Measurements from ENCODE around the gene MICAL2.

The MICAL2 gene

GRCh38 chr11:12167061-12168000 lies 56.9 kb downstream of the MICAL2 start (continued):
- TF ChIP-seq ZBTB49 (tag by site-specific recombination; IDR thresholded peaks at IDR 0.05; ENCODE audit: low read depth) (no peak), ZNF157 (tag by site-specific recombination; IDR thresholded peaks at IDR 0.05) (no peak), ZNF792 (tag by site-specific recombination; IDR thresholded peaks at IDR 0.05) (no peak), PRDM4 (tag by site-specific recombination; IDR thresholded peaks at IDR 0.05) (no peak), ZBTB8A (tag by site-specific recombination; IDR thresholded peaks at IDR 0.05) (no peak), ZNF670 (tag by site-specific recombination; IDR thresholded peaks at IDR 0.05; ENCODE audit: low read depth) (no peak), ZSCAN30 (tag by site-specific recombination; IDR thresholded peaks at IDR 0.05) (no peak), PBX3 (CRISPR knock-in tag; IDR thresholded peaks at IDR 0.05) (no peak)

GRCh38 chr11:12168114-12168513 lies 57.7 kb downstream of the MICAL2 start:
- H3K27ac ChIP-seq (ENCODE audit: extremely low read depth, low read depth, low read length): no peak overlapping the region
- ChIA-PET POLR2A (interaction anchor here (0.6 kb wide), 1 partner anchor 28 kb away, joined by 5 read pairs; no protein-coding TSS in a partner anchor), CTCF (interaction anchor here (0.5 kb wide), 1 partner anchor 108 kb away, joined by 4 read pairs; no protein-coding TSS in a partner anchor)
- TF ChIP-seq ZNF623 (tag by site-specific recombination; IDR thresholded peaks at IDR 0.05) (no peak), ZNF18 (tag by site-specific recombination; IDR thresholded peaks at IDR 0.05) (0 out of 2 replicates have a peak, but pooled peaks have one; percentile 36), ZNF239 (tag by site-specific recombination; IDR thresholded peaks at IDR 0.05) (no peak), ZSCAN4 (tag by site-specific recombination; IDR thresholded peaks at IDR 0.05) (peak; percentile 42; the same call in 1 of the 2 replicates), ZNF426 (tag by site-specific recombination; IDR thresholded peaks at IDR 0.05) (no peak)
- H3K9me3 ChIP-seq (ENCODE audit: control insufficient read depth, insufficient read depth, low read depth, low read length): no peaks in the 10 kb centered on the region
- H3K4me1 ChIP-seq (ENCODE audit: control insufficient read depth, insufficient read depth, low read length): no peaks in the 10 kb centered on the region
- H3K4me3 ChIP-seq (ENCODE audit: low read depth, low read length): no peak overlapping the region
- H3K36me3 ChIP-seq (ENCODE audit: control insufficient read depth in 2 of 2, insufficient read depth in 1 of 2, low read length in 2 of 2): no peaks in the 10 kb centered on the region

Data from HEK293 (cell line).